ENCODE measurements around the gene OSBPL10. TPM values are rescaled to one million over a fixed set of nuclear protein-coding genes. Genes with fewer than 3 reads are reported as not detected.

The OSBPL10 gene
- total and polyA plus RNA-seq, 8 donors = 26.6 to 42.6 (median 38.6) TPM

DNA sequence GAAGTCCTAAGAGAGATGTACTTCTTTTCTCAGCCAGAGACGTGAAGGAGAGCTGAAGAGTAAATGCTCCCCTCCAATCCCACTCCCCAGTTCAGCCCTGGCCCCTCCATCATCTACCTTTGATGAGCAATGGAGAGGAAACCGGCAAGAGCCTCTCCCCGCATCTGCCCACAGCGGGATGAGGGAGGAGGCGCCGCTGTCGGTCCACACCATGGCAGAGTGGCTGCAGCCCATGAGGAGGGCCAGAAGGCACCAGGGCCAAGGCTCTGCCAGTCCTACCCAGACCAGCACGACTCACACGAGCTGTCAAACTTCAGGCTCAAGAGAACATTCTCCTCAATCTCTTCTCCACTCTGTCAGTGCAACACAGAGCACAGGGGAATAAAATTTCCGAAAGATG, 129.8 kb downstream of the OSBPL10 start:
- Histone ChIP-seq H3K9me3 (no peaks in the 10 kb centered on the region), H3K36me3 (no peaks in the 10 kb centered on the region), H3K27me3 (no peaks in the 10 kb centered on the region), H3K4me1 (no peaks in the 10 kb centered on the region), H3K4me3 (no peak overlapping the region), H3K27ac (no peak overlapping the region)
- intact Hi-C loops (cut with DNase I) = no loop called here
- DNase-seq (peak in 1 of 4 donors; percentile 30), ATAC-seq (no peak)
- TF ChIP-seq, protein P1, sequence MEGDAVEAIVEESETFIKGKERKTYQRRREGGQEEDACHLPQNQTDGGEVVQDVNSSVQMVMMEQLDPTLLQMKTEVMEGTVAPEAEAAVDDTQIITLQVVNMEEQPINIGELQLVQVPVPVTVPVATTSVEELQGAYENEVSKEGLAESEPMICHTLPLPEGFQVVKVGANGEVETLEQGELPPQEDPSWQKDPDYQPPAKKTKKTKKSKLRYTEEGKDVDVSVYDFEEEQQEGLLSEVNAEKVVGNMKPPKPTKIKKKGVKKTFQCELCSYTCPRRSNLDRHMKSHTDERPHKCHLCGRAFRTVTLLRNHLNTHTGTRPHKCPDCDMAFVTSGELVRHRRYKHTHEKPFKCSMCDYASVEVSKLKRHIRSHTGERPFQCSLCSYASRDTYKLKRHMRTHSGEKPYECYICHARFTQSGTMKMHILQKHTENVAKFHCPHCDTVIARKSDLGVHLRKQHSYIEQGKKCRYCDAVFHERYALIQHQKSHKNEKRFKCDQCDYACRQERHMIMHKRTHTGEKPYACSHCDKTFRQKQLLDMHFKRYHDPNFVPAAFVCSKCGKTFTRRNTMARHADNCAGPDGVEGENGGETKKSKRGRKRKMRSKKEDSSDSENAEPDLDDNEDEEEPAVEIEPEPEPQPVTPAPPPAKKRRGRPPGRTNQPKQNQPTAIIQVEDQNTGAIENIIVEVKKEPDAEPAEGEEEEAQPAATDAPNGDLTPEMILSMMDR (IDR thresholded peaks at IDR 0.05) = no peak

DNA sequence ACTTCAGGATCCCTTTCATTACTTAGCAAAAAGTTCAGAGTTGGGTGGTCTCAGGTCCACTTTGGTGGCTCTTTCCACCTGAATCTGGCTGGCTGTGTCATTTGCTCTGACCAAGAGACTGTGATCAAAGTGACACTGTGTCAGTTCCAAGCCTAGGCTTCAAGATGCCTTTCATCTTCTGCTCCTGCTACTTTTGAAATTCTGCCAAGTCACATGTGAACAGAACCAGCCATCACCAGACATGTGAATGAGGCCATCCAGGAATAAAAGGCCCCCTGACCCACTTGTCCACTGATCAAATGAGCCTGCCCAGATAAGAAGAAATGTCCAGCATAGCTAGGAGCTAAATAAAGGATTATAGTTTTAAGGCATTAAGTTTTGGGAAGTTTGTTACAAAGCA, 132.2 kb downstream of the OSBPL10 start:
- TF ChIP-seq, protein P1 (IDR thresholded peaks at IDR 0.05) = no peak
- Histone ChIP-seq H3K36me3 (no peaks in the 10 kb centered on the region), H3K27me3 (no peaks in the 10 kb centered on the region), H3K27ac (no peak overlapping the region), H3K9me3 (no peaks in the 10 kb centered on the region), H3K4me1 (no peaks in the 10 kb centered on the region), H3K4me3 (no peak overlapping the region)
- intact Hi-C loops (cut with DNase I) = no loop called here
- no peak for ATAC-seq
- DNase-seq = no peak

DNA sequence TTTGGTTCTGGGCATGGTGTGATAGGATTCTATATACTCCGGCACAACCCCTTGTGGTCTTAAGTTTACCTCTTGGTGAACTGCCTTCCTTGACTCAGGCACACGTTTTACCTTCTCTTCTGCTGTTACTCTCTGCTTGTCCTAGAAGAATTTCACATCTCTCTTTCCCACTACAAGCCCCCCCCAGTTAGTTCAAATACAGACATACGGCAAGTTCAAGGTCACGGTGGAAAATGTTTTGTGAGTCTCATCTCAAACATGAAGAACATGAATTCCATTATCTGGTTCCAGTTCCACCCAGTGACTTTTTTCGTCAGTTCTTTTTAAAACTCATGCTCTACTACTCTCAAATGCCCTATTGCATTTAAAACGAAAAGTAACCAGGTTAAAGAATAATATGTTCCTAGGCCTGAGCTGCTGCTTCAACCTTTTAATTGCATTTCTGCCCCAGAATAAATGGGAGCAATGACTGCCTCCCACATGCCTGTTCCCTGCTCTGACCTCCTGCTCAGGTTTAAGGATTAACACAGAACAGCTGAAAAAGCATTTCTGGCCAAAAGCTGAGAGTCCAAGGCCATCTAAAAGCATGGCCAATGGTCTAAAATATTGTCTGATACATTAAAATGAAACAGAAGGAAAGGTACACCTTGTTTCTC, 132.8 kb downstream of the OSBPL10 start:
- Histone ChIP-seq H3K9me3 (no peaks in the 10 kb centered on the region), H3K27me3 (no peaks in the 10 kb centered on the region), H3K27ac (no peak overlapping the region), H3K4me1 (no peaks in the 10 kb centered on the region), H3K36me3 (no peaks in the 10 kb centered on the region), H3K4me3 (no peak overlapping the region)
- TF ChIP-seq, protein P1 (IDR thresholded peaks at IDR 0.05) = no peak
- no peak for DNase-seq
- intact Hi-C loops (cut with DNase I) = no loop called here
- no peak for ATAC-seq

DNA sequence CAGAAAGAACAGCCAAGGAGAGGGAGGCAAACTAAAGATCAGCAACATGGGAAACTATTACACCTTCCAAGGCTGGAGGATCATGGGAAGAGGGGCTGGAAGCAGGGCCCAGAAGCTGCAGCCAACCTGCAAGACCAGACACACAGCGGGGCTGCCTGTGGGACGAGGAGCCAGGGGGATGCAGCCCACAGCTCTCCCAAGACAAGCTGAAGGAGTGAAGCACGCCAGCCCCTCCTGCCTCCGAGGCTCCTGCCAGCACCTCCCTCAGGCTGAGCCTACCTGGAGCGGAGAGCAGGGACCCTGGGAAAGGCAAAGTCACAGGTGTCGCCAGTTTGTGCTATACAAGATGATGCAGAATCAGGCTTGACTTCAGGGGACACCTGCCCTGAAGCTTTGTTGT, 133.3 kb downstream of the OSBPL10 start:
- DNase-seq (no peak), ATAC-seq (no peak)
- H3K4me1 ChIP-seq = no peaks in the 10 kb centered on the region
- no peaks in the 10 kb centered on the region for H3K27me3 ChIP-seq
- intact Hi-C loops (cut with DNase I) = no loop called here
- TF ChIP-seq, protein P1 (IDR thresholded peaks at IDR 0.05) = no peak
- H3K9me3 ChIP-seq = no peaks in the 10 kb centered on the region
- H3K27ac ChIP-seq = no peak overlapping the region
- no peak overlapping the region for H3K4me3 ChIP-seq
- H3K36me3 ChIP-seq = no peaks in the 10 kb centered on the region

DNA sequence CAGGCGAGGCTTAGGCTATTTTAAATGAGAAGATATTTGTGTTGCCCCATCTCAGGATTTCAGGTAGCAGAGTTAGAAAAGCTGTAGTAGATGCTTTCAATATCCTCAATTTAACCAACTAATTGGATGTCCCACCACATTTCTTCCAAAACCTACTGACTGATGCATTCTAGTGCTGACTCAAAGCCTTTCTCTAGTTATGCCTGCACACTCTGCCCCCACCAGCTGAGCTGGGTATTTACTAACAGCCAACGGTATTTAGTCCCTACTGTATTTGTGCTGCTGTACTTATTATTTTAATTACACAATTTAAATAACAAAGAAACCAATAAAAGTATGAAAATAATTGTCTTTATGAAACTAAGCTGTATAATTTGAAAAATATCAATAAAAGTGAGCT, 139.5 kb downstream of the OSBPL10 start:
- H3K4me3 ChIP-seq = no peak overlapping the region
- no peak overlapping the region for H3K27ac ChIP-seq
- TF ChIP-seq, protein P1 (IDR thresholded peaks at IDR 0.05) = no peak
- no peaks in the 10 kb centered on the region for H3K27me3 ChIP-seq
- intact Hi-C loops (cut with DNase I) = no loop called here
- DNase-seq = no peak
- no peaks in the 10 kb centered on the region for H3K4me1 ChIP-seq
- no peaks in the 10 kb centered on the region for H3K9me3 ChIP-seq
- H3K36me3 ChIP-seq = no peaks in the 10 kb centered on the region
- no peak for ATAC-seq
